Fibroblast of skin of right biceps (primary cell): ENCODE data around the gene STX7.

Experiments
- DNase-seq: peaks from one replicate; pipeline ENCODE4 v3.0.0-alpha.2; 2013

The STX7 gene

GRCh38 chr6:132466952-132467351 is 46.0 kb downstream of the STX7 start:
- peak; percentile 52 for DNase-seq

GRCh38 chr6:132465530-132466485 is 47.1 kb downstream of the STX7 start:
- no peak for DNase-seq

- DNase-seq, result peak; percentile 56
These were observed 48.2 kb downstream of the STX7 start for GRCh38 chr6:132464538-132465256.

GRCh38 chr6:132461958-132462357 is 51.0 kb downstream of the STX7 start:
- no peak for DNase-seq

- no peak for DNase-seq
These were observed 53.3 kb downstream of the STX7 start for GRCh38 chr6:132459605-132459952.

GRCh38 chr6:132458887-132459604 is 53.9 kb downstream of the STX7 start:
- no peak for DNase-seq

- peak; percentile 12 for DNase-seq
These were observed 56.2 kb downstream of the STX7 start for GRCh38 chr6:132456700-132457143.

- DNase-seq, result no peak
These were observed 66.1 kb downstream of the STX7 start for GRCh38 chr6:132446855-132447241.

GRCh38 chr6:132446141-132446854 is 66.6 kb downstream of the STX7 start:
- DNase-seq, result no peak

- DNase-seq, result peak; percentile 93
These were observed 67.5 kb downstream of the STX7 start for GRCh38 chr6:132445201-132445951.

GRCh38 chr6:132443206-132443605 is 69.7 kb downstream of the STX7 start:
- peak; percentile 71 for DNase-seq

- no peak for DNase-seq
These were observed 82.8 kb downstream of the STX7 start for GRCh38 chr6:132430110-132430509.

- DNase-seq, result no peak
These were observed 87.7 kb downstream of the STX7 start for GRCh38 chr6:132425176-132425575.

- DNase-seq, result no peak
These were observed 89.1 kb downstream of the STX7 start for GRCh38 chr6:132423839-132424238.

- peak; percentile 11 for DNase-seq
These were observed 94.5 kb downstream of the STX7 start for GRCh38 chr6:132418235-132418965.

- peak; percentile 35 for DNase-seq
These were observed 98.2 kb downstream of the STX7 start for GRCh38 chr6:132414761-132415160.

GRCh38 chr6:132414322-132414721 is 98.6 kb downstream of the STX7 start:
- no peak for DNase-seq

- peak; percentile 62 for DNase-seq
These were observed 99.5 kb downstream of the STX7 start for GRCh38 chr6:132413499-132413802.

- peak; percentile 73 for DNase-seq
These were observed 100.0 kb downstream of the STX7 start for GRCh38 chr6:132412656-132413498.

- DNase-seq, result no peak
These were observed 101.6 kb downstream of the STX7 start for GRCh38 chr6:132411296-132411695.
